ENCODE data around the gene SGPP2.

GRCh38 chr2:222577341-222577740, 153.0 kb downstream of the SGPP2 start:
- TF ChIP-seq CTCF (IDR thresholded peaks at IDR 0.05) (no peak), POLR2A (IDR thresholded peaks at IDR 0.05) (no peak)
